Ammon's horn (tissue), 1 donor: ENCODE data around the gene CCDC169.
"Not testable (repeated sequence)": the region's sequence is repeated elsewhere in the genome, so short reads cannot be mapped to it uniquely, and the experiment has no call there.

Experiments
- DNase-seq: peaks from one replicate; pipeline ENCODE4 v3.0.0-alpha.2; 2016; ENCODE audit warnings: low spot score

CCDC169 gene

GRCh38 chr13:36297366-36298338 is at the start of gene CCDC169:
Gene CCDC169 (minus strand): TSS chr13:36297814. CDS start chr13:36297719, 95 bp downstream.
- DNase-seq = peak; percentile 82

- peak; percentile 98 for DNase-seq
Measured at GRCh38 chr13:36346222-36347083, 48.8 kb upstream of the CCDC169 start, which contains the start of gene SPART. Gene SPART (minus strand): TSS chr13:36346394. CDS start chr13:36335830, 10,564 bp downstream.

- peak; percentile 82 for DNase-seq
Measured at GRCh38 chr13:36345438-36346221, 48.0 kb upstream of the CCDC169 start.

- DNase-seq = peak; percentile 31
Measured at GRCh38 chr13:36344886-36345437, 47.3 kb upstream of the CCDC169 start.

- DNase-seq = no peak
Measured at GRCh38 chr13:36344173-36344572, 46.6 kb upstream of the CCDC169 start.

GRCh38 chr13:36343766-36344165 is 46.2 kb upstream of the CCDC169 start:
- DNase-seq = no peak

GRCh38 chr13:36342715-36343114 is 45.1 kb upstream of the CCDC169 start:
- DNase-seq = no peak

- DNase-seq = no peak
Measured at GRCh38 chr13:36341718-36342117, 44.1 kb upstream of the CCDC169 start.

GRCh38 chr13:36339600-36340155 is 42.1 kb upstream of the CCDC169 start:
- no peak for DNase-seq

- DNase-seq = no peak
Measured at GRCh38 chr13:36337938-36338641, 40.5 kb upstream of the CCDC169 start.

GRCh38 chr13:36332986-36333385 is 35.4 kb upstream of the CCDC169 start:
- DNase-seq = no peak

- DNase-seq = not testable (repeated sequence)
Measured at GRCh38 chr13:36332255-36332654, 34.6 kb upstream of the CCDC169 start.

- no peak for DNase-seq
Measured at GRCh38 chr13:36331280-36331679, 33.7 kb upstream of the CCDC169 start.

- no peak for DNase-seq
Measured at GRCh38 chr13:36329361-36329760, 31.7 kb upstream of the CCDC169 start.

- no peak for DNase-seq
Measured at GRCh38 chr13:36328821-36329220, 31.2 kb upstream of the CCDC169 start.

GRCh38 chr13:36325912-36326311 is 28.3 kb upstream of the CCDC169 start:
- no peak for DNase-seq

GRCh38 chr13:36324881-36325280 is 27.3 kb upstream of the CCDC169 start:
- not testable (repeated sequence) for DNase-seq

- DNase-seq = no peak
Measured at GRCh38 chr13:36323951-36324566, 26.4 kb upstream of the CCDC169 start.

- DNase-seq = no peak
Measured at GRCh38 chr13:36323408-36323807, 25.8 kb upstream of the CCDC169 start.

- not testable (repeated sequence) for DNase-seq
Measured at GRCh38 chr13:36319793-36320192, 22.2 kb upstream of the CCDC169 start.
